ENCODE results near the gene GUK1. TPM values are rescaled to one million over a fixed set of nuclear protein-coding genes. Genes with fewer than 3 reads are reported as not detected.

GUK1 gene
- total RNA-seq, 2 experiments from 2014 or later = 154 to 197 TPM

GRCh38 chr1:228158151-228159007, 18.3 kb downstream of the GUK1 start:
- no TSS peak for BruUV-seq (replicated peaks)
- intact Hi-C loops (cut with micrococcal nuclease; ENCODE audit: unreplicated experiment) = no loop called here
- Histone ChIP-seq H3K4me2 (ENCODE audit: low read length) (no peak overlapping the region), H3K4me3 (ENCODE audit: low read depth, low read length, poor library complexity, severe bottlenecking) (no peak overlapping the region), H2AFZ (ENCODE audit: low read length) (no peak overlapping the region), H3K4me1 (ENCODE audit: insufficient read depth, low read length, poor library complexity, severe bottlenecking) (peaks cover 5% of the 10 kb centered on the region), H3K9me2 (ENCODE audit: insufficient read depth, low read length) (no peaks in the 10 kb centered on the region), H4K20me1 (ENCODE audit: insufficient read depth, low read length) (no peaks in the 10 kb centered on the region), H3K9me3 (ENCODE audit: low read length) (no peaks in the 10 kb centered on the region), H3K79me2 (ENCODE audit: insufficient read depth, low read depth, low read length) (no peaks in the 10 kb centered on the region), H3K36me3 (ENCODE audit: insufficient read depth, low read length) (no peaks in the 10 kb centered on the region), H3K27ac (ENCODE audit: low read depth, low read length, poor library complexity, severe bottlenecking) (no peak overlapping the region)
- POLR2A ChIA-PET = no interaction called here
- TF ChIP-seq EZH2phosphoT487 (IDR thresholded peaks at IDR 0.05; ENCODE audit: borderline replicate concordance, low read depth, low read length) = no peak
- TF ChIP-seq, protein P1, sequence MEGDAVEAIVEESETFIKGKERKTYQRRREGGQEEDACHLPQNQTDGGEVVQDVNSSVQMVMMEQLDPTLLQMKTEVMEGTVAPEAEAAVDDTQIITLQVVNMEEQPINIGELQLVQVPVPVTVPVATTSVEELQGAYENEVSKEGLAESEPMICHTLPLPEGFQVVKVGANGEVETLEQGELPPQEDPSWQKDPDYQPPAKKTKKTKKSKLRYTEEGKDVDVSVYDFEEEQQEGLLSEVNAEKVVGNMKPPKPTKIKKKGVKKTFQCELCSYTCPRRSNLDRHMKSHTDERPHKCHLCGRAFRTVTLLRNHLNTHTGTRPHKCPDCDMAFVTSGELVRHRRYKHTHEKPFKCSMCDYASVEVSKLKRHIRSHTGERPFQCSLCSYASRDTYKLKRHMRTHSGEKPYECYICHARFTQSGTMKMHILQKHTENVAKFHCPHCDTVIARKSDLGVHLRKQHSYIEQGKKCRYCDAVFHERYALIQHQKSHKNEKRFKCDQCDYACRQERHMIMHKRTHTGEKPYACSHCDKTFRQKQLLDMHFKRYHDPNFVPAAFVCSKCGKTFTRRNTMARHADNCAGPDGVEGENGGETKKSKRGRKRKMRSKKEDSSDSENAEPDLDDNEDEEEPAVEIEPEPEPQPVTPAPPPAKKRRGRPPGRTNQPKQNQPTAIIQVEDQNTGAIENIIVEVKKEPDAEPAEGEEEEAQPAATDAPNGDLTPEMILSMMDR (conservative IDR thresholded peaks at IDR 0.05; ENCODE audit: low read length) = no peak
- no peak for DNase-seq (ENCODE audit: low spot score)
- CTCF ChIA-PET (ENCODE audit: unreplicated experiment) = no interaction called here

- H3K4me1 ChIP-seq (ENCODE audit: insufficient read depth, low read length, poor library complexity, severe bottlenecking) = peaks cover 7% of the 10 kb centered on the region
- no peaks in the 10 kb centered on the region for H3K36me3 ChIP-seq (ENCODE audit: insufficient read depth, low read length)
- CTCF ChIA-PET (ENCODE audit: unreplicated experiment) = no interaction called here
- no peaks in the 10 kb centered on the region for H3K79me2 ChIP-seq (ENCODE audit: insufficient read depth, low read depth, low read length)
- DNase-seq (ENCODE audit: low spot score) = no peak
- no TSS peak for BruUV-seq (replicated peaks)
- no peak overlapping the region for H3K27ac ChIP-seq (ENCODE audit: low read depth, low read length, poor library complexity, severe bottlenecking)
- TF ChIP-seq EZH2phosphoT487 (IDR thresholded peaks at IDR 0.05; ENCODE audit: borderline replicate concordance, low read depth, low read length) = no peak
- TF ChIP-seq, protein P1 (conservative IDR thresholded peaks at IDR 0.05; ENCODE audit: low read length) = no peak
- intact Hi-C loops (cut with micrococcal nuclease; ENCODE audit: unreplicated experiment) = no loop called here
- POLR2A ChIA-PET = no interaction called here
- no peak overlapping the region for H3K4me2 ChIP-seq (ENCODE audit: low read length)
- H3K9me3 ChIP-seq (ENCODE audit: low read length) = no peaks in the 10 kb centered on the region
- H3K9me2 ChIP-seq (ENCODE audit: insufficient read depth, low read length) = no peaks in the 10 kb centered on the region
- no peaks in the 10 kb centered on the region for H4K20me1 ChIP-seq (ENCODE audit: insufficient read depth, low read length)
- H2AFZ ChIP-seq (ENCODE audit: low read length) = no peak overlapping the region
- H3K4me3 ChIP-seq (ENCODE audit: low read depth, low read length, poor library complexity, severe bottlenecking) = no peak overlapping the region
These were observed 19.1 kb downstream of the GUK1 start for GRCh38 chr1:228159008-228159665.
